HEK293T (cell line): ENCODE results near the gene PDZD7.

Experiments
- ARNT ChIP-seq: fragments of 450-650 bp; IDR thresholded peaks from 2 replicates; pipeline ENCODE4 v1.6.1; 2017; ENCODE audit warnings: mild to moderate bottlenecking
- BHLHE40 ChIP-seq: fragments of 450-650 bp; IDR thresholded peaks from 2 replicates; pipeline ENCODE4 v1.6.1; 2016; ENCODE audit warnings: mild to moderate bottlenecking, moderate library complexity, borderline replicate concordance
- CTBP1 ChIP-seq: fragments of 450-650 bp; IDR thresholded peaks from 2 replicates; pipeline ENCODE4 v1.6.1; 2016; ENCODE audit warnings: borderline replicate concordance
- FOXA1 ChIP-seq: fragments of 450-650 bp; IDR thresholded peaks from 2 replicates; pipeline ENCODE4 v1.6.1; 2016; ENCODE audit warnings: mild to moderate bottlenecking
- FOXM1 ChIP-seq: fragments of 450-650 bp; IDR thresholded peaks from 2 replicates; pipeline ENCODE4 v1.6.1; 2017; ENCODE audit warnings: mild to moderate bottlenecking, borderline replicate concordance
- L3MBTL2 ChIP-seq: fragments of 450-650 bp; conservative IDR thresholded peaks from 2 replicates; pipeline ENCODE4 v1.6.1; 2016; ENCODE audit warnings: mild to moderate bottlenecking
- LEF1 ChIP-seq: fragments of 450-650 bp; IDR thresholded peaks from 2 replicates; pipeline ENCODE4 v1.6.1; 2017; ENCODE audit warnings: mild to moderate bottlenecking, borderline replicate concordance
- TARDBP ChIP-seq: fragments of 450-650 bp; IDR thresholded peaks from 2 replicates; pipeline ENCODE4 v1.6.1; 2016

- no peak for TF ChIP-seq L3MBTL2
- no peak for TF ChIP-seq FOXA1
- TF ChIP-seq CTBP1: no peak
- TF ChIP-seq TARDBP: no peak
- TF ChIP-seq LEF1: no peak
- TF ChIP-seq BHLHE40: no peak
- no peak for TF ChIP-seq FOXM1
- TF ChIP-seq ARNT: no peak
These were observed 41.0 kb upstream of the PDZD7 start for GRCh38 chr10:101071885-101072433.
